ENCODE results near the gene PSRC1. TPM values are rescaled to one million over a fixed set of nuclear protein-coding genes. Genes with fewer than 3 reads are reported as not detected.

The PSRC1 gene
- total RNA-seq, 1 donor = 5.4 TPM

- Histone ChIP-seq H3K4me2 (ENCODE audit: insufficient read depth, low read length) (peak overlapping the region; percentile 11), H4K20me1 (ENCODE audit: insufficient read depth, low read length) (no peaks in the 10 kb centered on the region), H3K4me1 (ENCODE audit: insufficient read depth, low read length) (peaks cover 14% of the 10 kb centered on the region), H3K9me3 (ENCODE audit: low read depth, low read length) (no peaks in the 10 kb centered on the region), H3K4me3 (ENCODE audit: insufficient read depth, low read length) (no peak overlapping the region), H3K27me3 (ENCODE audit: insufficient read depth, low read length) (no peaks in the 10 kb centered on the region), H3K36me3 (ENCODE audit: insufficient read depth, low read length) (no peaks in the 10 kb centered on the region), H3K27ac (ENCODE audit: low read depth, low read length) (no peak overlapping the region), H2AFZ (ENCODE audit: low read length) (no peak overlapping the region), H3K79me2 (ENCODE audit: insufficient read depth, low read length) (no peaks in the 10 kb centered on the region)
- TF ChIP-seq, protein P1, sequence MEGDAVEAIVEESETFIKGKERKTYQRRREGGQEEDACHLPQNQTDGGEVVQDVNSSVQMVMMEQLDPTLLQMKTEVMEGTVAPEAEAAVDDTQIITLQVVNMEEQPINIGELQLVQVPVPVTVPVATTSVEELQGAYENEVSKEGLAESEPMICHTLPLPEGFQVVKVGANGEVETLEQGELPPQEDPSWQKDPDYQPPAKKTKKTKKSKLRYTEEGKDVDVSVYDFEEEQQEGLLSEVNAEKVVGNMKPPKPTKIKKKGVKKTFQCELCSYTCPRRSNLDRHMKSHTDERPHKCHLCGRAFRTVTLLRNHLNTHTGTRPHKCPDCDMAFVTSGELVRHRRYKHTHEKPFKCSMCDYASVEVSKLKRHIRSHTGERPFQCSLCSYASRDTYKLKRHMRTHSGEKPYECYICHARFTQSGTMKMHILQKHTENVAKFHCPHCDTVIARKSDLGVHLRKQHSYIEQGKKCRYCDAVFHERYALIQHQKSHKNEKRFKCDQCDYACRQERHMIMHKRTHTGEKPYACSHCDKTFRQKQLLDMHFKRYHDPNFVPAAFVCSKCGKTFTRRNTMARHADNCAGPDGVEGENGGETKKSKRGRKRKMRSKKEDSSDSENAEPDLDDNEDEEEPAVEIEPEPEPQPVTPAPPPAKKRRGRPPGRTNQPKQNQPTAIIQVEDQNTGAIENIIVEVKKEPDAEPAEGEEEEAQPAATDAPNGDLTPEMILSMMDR (IDR thresholded peaks at IDR 0.05; ENCODE audit: extremely low read depth, low read depth, low read length) = no peak
- DNase-seq (ENCODE audit: insufficient read length, low spot score, missing footprints) = peak; percentile 80
These were observed 28.3 kb downstream of the PSRC1 start for GRCh38 chr1:109254621-109255096.

DNA sequence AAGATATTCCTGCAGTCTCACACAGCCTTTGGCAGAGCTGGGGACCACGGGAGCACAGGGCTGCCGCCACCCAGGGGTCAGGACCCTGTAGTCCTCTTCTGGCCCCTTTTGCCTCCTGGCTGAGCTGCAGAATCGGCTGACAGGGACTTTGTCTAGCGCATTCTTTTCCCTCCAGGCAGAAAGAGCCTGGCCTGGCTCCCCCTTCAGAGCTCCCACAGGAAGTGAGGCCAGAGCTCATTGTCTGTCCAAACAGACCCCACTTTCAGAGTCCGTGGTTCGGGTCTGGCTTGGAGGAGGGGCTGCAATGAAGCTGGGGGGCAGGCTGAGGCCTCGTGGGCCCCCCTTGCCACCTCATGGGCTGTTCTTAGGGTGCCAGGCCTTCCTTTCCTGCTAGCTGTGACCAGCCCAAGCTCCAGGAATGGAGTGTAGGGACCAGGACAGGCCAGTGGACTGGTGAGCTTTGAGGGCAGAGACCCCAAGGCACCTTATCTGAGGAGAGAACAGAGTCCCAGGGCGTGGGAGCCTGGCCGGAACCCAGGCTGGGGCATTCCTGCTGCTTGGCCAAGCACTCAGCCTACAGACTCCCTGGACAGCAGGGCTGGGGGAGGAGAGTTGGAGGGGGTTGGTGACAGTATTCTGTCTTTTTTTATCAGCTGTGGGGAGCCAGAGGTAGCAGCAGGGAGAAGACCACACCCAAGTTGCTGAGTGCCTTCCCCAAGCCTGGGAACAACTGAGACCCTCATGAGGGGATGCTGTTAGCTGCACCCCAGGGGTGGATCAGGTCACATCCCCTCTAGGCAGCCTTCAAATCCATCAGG, 28.9 kb downstream of the PSRC1 start:
- Histone ChIP-seq H3K4me1 (ENCODE audit: insufficient read depth, low read length) (peaks cover 17% of the 10 kb centered on the region), H2AFZ (ENCODE audit: low read length) (peak overlapping the region; percentile 46), H4K20me1 (ENCODE audit: insufficient read depth, low read length) (no peaks in the 10 kb centered on the region), H3K36me3 (ENCODE audit: insufficient read depth, low read length) (no peaks in the 10 kb centered on the region), H3K27me3 (ENCODE audit: insufficient read depth, low read length) (no peaks in the 10 kb centered on the region), H3K9me3 (ENCODE audit: low read depth, low read length) (no peaks in the 10 kb centered on the region), H3K4me3 (ENCODE audit: insufficient read depth, low read length) (no peak overlapping the region), H3K79me2 (ENCODE audit: insufficient read depth, low read length) (no peaks in the 10 kb centered on the region), H3K4me2 (ENCODE audit: insufficient read depth, low read length) (peak overlapping the region; percentile 11), H3K27ac (ENCODE audit: low read depth, low read length) (peak overlapping the region; percentile 8)
- peak; percentile 94 for DNase-seq (ENCODE audit: insufficient read length, low spot score, missing footprints)
- TF ChIP-seq, protein P1 (IDR thresholded peaks at IDR 0.05; ENCODE audit: extremely low read depth, low read depth, low read length) = no peak

DNA sequence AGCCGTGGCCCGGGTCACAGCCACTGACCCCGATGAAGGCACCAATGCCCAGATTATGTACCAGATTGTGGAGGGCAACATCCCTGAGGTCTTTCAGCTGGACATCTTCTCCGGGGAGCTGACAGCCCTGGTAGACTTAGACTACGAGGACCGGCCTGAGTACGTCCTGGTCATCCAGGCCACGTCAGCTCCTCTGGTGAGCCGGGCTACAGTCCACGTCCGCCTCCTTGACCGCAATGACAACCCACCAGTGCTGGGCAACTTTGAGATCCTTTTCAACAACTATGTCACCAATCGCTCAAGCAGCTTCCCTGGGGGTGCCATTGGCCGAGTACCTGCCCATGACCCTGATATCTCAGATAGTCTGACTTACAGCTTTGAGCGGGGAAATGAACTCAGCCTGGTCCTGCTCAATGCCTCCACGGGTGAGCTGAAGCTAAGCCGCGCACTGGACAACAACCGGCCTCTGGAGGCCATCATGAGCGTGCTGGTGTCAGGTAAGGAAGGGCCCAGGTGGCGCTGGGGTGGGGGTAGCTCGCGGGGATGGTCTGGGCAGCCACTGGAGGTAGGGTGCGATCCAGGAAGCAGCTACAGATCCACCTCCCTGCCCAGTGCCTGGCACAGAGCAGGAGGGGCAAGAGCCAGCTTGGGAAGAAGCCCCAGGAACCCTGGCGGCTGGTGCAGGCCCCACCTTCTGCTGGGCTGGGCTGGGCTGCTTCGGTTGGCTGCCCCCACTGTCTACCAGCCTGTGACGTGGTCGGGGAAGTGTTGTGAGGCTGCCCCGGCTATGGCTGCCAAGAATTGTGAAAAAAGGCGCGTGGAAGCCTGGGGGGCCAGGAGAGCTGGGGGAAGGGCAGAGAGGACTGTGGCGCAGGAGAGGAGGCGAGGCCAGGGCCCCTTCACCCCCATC, 29.8 kb downstream of the PSRC1 start:
- peak; percentile 96 for DNase-seq (ENCODE audit: insufficient read length, low spot score, missing footprints)
- Histone ChIP-seq H3K4me1 (ENCODE audit: insufficient read depth, low read length) (peaks cover 20% of the 10 kb centered on the region), H3K36me3 (ENCODE audit: insufficient read depth, low read length) (no peaks in the 10 kb centered on the region), H3K27me3 (ENCODE audit: insufficient read depth, low read length) (no peaks in the 10 kb centered on the region), H3K27ac (ENCODE audit: low read depth, low read length) (peak overlapping the region; percentile 8), H3K9me3 (ENCODE audit: low read depth, low read length) (no peaks in the 10 kb centered on the region), H3K4me2 (ENCODE audit: insufficient read depth, low read length) (no peak overlapping the region), H4K20me1 (ENCODE audit: insufficient read depth, low read length) (no peaks in the 10 kb centered on the region), H3K4me3 (ENCODE audit: insufficient read depth, low read length) (no peak overlapping the region), H3K79me2 (ENCODE audit: insufficient read depth, low read length) (no peaks in the 10 kb centered on the region), H2AFZ (ENCODE audit: low read length) (peak overlapping the region; percentile 46)
- TF ChIP-seq, protein P1 (IDR thresholded peaks at IDR 0.05; ENCODE audit: extremely low read depth, low read depth, low read length) = no peak
